Immature natural killer cell (primary cell): Measurements from ENCODE around the gene CARMIL1. TPM values are rescaled to one million over a fixed set of nuclear protein-coding genes. Genes with fewer than 3 reads are reported as not detected.
A peak's percentile ranks its signal among the peaks of the same experiment; 100 is the strongest.
"Not testable (repeated sequence)": the region's sequence is repeated elsewhere in the genome, so short reads cannot be mapped to it uniquely, and the experiment has no call there.

Experiments
- DNase-seq, 3 donors: peaks; one replicate each; pipeline ENCODE4 v3.0.0; 2022; ENCODE audit warnings: mixed read lengths in 1 of 3
- H3K27ac Mint-ChIP-seq, 6 donors: one replicate each; pipeline ENCODE4 v1.8.0; 2020; ENCODE audit warnings: mixed read lengths in 6 of 6, mild to moderate bottlenecking in 5 of 6, inconsistent platforms in 4 of 6, moderate library complexity in 3 of 6
- H3K27me3 Mint-ChIP-seq, 3 donors: one replicate each; pipeline ENCODE4 v1.8.0; 2020 to 2021; ENCODE audit warnings: low read depth in 3 of 3, mild to moderate bottlenecking in 3 of 3, mixed read lengths in 3 of 3, moderate library complexity in 3 of 3, inconsistent platforms in 1 of 3
- H3K36me3 Mint-ChIP-seq, 3 donors: one replicate each; pipeline ENCODE4 v1.8.0; 2020; ENCODE audit warnings: mixed read lengths in 3 of 3, inconsistent platforms in 2 of 3, mild to moderate bottlenecking in 2 of 3
- H3K4me1 Mint-ChIP-seq, 2 donors: one replicate each; pipeline ENCODE4 v1.8.0; 2020; ENCODE audit warnings: inconsistent platforms in 2 of 2, mild to moderate bottlenecking in 2 of 2, mixed read lengths in 2 of 2, moderate library complexity in 1 of 2
- H3K4me3 Mint-ChIP-seq, 5 donors: one replicate each; pipeline ENCODE4 v1.8.0; 2020; ENCODE audit warnings: mild to moderate bottlenecking in 5 of 5, mixed read lengths in 5 of 5, inconsistent platforms in 3 of 5, moderate library complexity in 3 of 5
- H3K9me3 Mint-ChIP-seq, 6 donors: one replicate each; pipeline ENCODE4 v1.8.0; 2020; ENCODE audit warnings: mild to moderate bottlenecking in 6 of 6, mixed read lengths in 6 of 6, inconsistent platforms in 4 of 6, moderate library complexity in 3 of 6
- polyA plus RNA-seq, 3 donors: library from polyadenylated mRNA; unstranded; fragments of 300-500 nt; fragmentation: Illumina TruSeq; gene quantifications; one replicate each; pipeline ENCODE4 v1.2.3, GENCODE V29; 2021

CARMIL1 gene
- polyA plus RNA-seq, 3 donors from 2014 or later = 0.12 TPM; not detected in 2

- no peaks in the 10 kb centered on the region for H3K9me3 Mint-ChIP-seq
Measured at GRCh38 chr6:25434921-25435320, 155.7 kb downstream of the CARMIL1 start.

GRCh38 chr6:25435416-25435985 is 156.3 kb downstream of the CARMIL1 start:
- no peaks in the 10 kb centered on the region for H3K4me1 Mint-ChIP-seq
- H3K36me3 Mint-ChIP-seq = no peaks in the 10 kb centered on the region
- peaks cover 0 to 3% (median 0%) of the 10 kb centered on the region in 3 donors for H3K27me3 Mint-ChIP-seq
- DNase-seq = no peak
- H3K9me3 Mint-ChIP-seq = no peaks in the 10 kb centered on the region
- no peak overlapping the region for H3K4me3 Mint-ChIP-seq
- H3K27ac Mint-ChIP-seq = no peak overlapping the region

More at GRCh38 chr6:25434921-25435320, 155.7 kb downstream of the CARMIL1 start:
- DNase-seq = no peak
- peaks cover 0 to 3% (median 0%) of the 10 kb centered on the region in 3 donors for H3K27me3 Mint-ChIP-seq
- no peaks in the 10 kb centered on the region for H3K36me3 Mint-ChIP-seq
- H3K4me1 Mint-ChIP-seq = no peaks in the 10 kb centered on the region
- H3K4me3 Mint-ChIP-seq = no peak overlapping the region
- H3K27ac Mint-ChIP-seq = no peak overlapping the region

GRCh38 chr6:25436760-25437159 is 157.6 kb downstream of the CARMIL1 start:
- Mint-ChIP-seq H3K36me3 (no peaks in the 10 kb centered on the region), H3K27me3 (peaks cover 0 to 3% (median 0%) of the 10 kb centered on the region in 3 donors), H3K9me3 (no peaks in the 10 kb centered on the region), H3K27ac (no peak overlapping the region), H3K4me1 (no peaks in the 10 kb centered on the region), H3K4me3 (no peak overlapping the region)
- no peak for DNase-seq

GRCh38 chr6:25439368-25439767 is 160.2 kb downstream of the CARMIL1 start:
- Mint-ChIP-seq H3K36me3 (no peaks in the 10 kb centered on the region), H3K4me3 (no peak overlapping the region), H3K4me1 (peaks cover 0 to 5% of the 10 kb centered on the region in 2 donors), H3K27ac (no peak overlapping the region), H3K27me3 (peaks cover 0 to 3% (median 0%) of the 10 kb centered on the region in 3 donors), H3K9me3 (no peaks in the 10 kb centered on the region)
- no peak for DNase-seq

- no peak for DNase-seq
- Mint-ChIP-seq H3K27ac (no peak overlapping the region), H3K4me1 (peaks cover 0 to 5% of the 10 kb centered on the region in 2 donors), H3K27me3 (no peaks in the 10 kb centered on the region), H3K4me3 (no peak overlapping the region), H3K9me3 (peaks cover 0 to 5% (median 0%) of the 10 kb centered on the region in 6 donors), H3K36me3 (peaks cover 0 to 3% (median 0%) of the 10 kb centered on the region in 3 donors)
Measured at GRCh38 chr6:25441663-25442270, 162.6 kb downstream of the CARMIL1 start.

- no peak overlapping the region for H3K4me3 Mint-ChIP-seq
- peaks cover 0 to 3% (median 0%) of the 10 kb centered on the region in 3 donors for H3K36me3 Mint-ChIP-seq
- H3K9me3 Mint-ChIP-seq = peaks cover 0 to 5% (median 0%) of the 10 kb centered on the region in 6 donors
- H3K27me3 Mint-ChIP-seq = peaks cover 0 to 2% (median 2%) of the 10 kb centered on the region in 3 donors
- DNase-seq = no peak
- H3K27ac Mint-ChIP-seq = no peak overlapping the region
- peaks cover 5% of the 10 kb centered on the region in 2 donors for H3K4me1 Mint-ChIP-seq
Measured at GRCh38 chr6:25442898-25443297, 163.7 kb downstream of the CARMIL1 start.

GRCh38 chr6:25444521-25444920 is 165.3 kb downstream of the CARMIL1 start:
- H3K4me1 Mint-ChIP-seq, H3K36me3 Mint-ChIP-seq, DNase-seq, H3K27ac Mint-ChIP-seq, H3K9me3 Mint-ChIP-seq, H3K27me3 Mint-ChIP-seq, H3K4me3 Mint-ChIP-seq: not testable (repeated sequence)

GRCh38 chr6:25446830-25447569 is 167.8 kb downstream of the CARMIL1 start:
- no peak overlapping the region for H3K27ac Mint-ChIP-seq
- peaks cover 0 to 3% (median 0%) of the 10 kb centered on the region in 3 donors for H3K36me3 Mint-ChIP-seq
- H3K9me3 Mint-ChIP-seq = peaks cover 0 to 5% (median 0%) of the 10 kb centered on the region in 6 donors
- peaks cover 5 to 6% of the 10 kb centered on the region in 2 donors for H3K4me1 Mint-ChIP-seq
- H3K27me3 Mint-ChIP-seq = peaks cover 0 to 3% (median 2%) of the 10 kb centered on the region in 3 donors
- no peak for DNase-seq
- H3K4me3 Mint-ChIP-seq = no peak overlapping the region

- peak in 1 of 3 donors; percentile 1 for DNase-seq
- Mint-ChIP-seq H3K27me3 (peaks cover 0 to 3% (median 2%) of the 10 kb centered on the region in 3 donors), H3K9me3 (peaks cover 0 to 5% (median 0%) of the 10 kb centered on the region in 6 donors), H3K27ac (peak overlapping the region in 1 of 6 donors; percentile 2), H3K4me3 (no peak overlapping the region), H3K36me3 (peaks cover 0 to 3% (median 0%) of the 10 kb centered on the region in 3 donors), H3K4me1 (peaks cover 5 to 6% of the 10 kb centered on the region in 2 donors)
Measured at GRCh38 chr6:25447570-25447929, 168.4 kb downstream of the CARMIL1 start.

- peaks cover 0 to 3% (median 2%) of the 10 kb centered on the region in 3 donors for H3K27me3 Mint-ChIP-seq
Measured at GRCh38 chr6:25448965-25449538, 169.9 kb downstream of the CARMIL1 start.

GRCh38 chr6:25449774-25450173 is 170.6 kb downstream of the CARMIL1 start:
- no peak for DNase-seq
- no peak overlapping the region for H3K27ac Mint-ChIP-seq
- H3K4me1 Mint-ChIP-seq = peaks cover 0 to 6% of the 10 kb centered on the region in 2 donors
- no peak overlapping the region for H3K4me3 Mint-ChIP-seq
- peaks cover 0 to 5% (median 0%) of the 10 kb centered on the region in 6 donors for H3K9me3 Mint-ChIP-seq
- peaks cover 0 to 3% (median 0%) of the 10 kb centered on the region in 3 donors for H3K36me3 Mint-ChIP-seq
- H3K27me3 Mint-ChIP-seq = peaks cover 0 to 3% (median 2%) of the 10 kb centered on the region in 3 donors

More at GRCh38 chr6:25448965-25449538, 169.9 kb downstream of the CARMIL1 start:
- Mint-ChIP-seq H3K4me3 (no peak overlapping the region), H3K9me3 (peaks cover 0 to 5% (median 0%) of the 10 kb centered on the region in 6 donors), H3K36me3 (peaks cover 0 to 3% (median 0%) of the 10 kb centered on the region in 3 donors), H3K4me1 (peaks cover 0 to 6% of the 10 kb centered on the region in 2 donors), H3K27ac (no peak overlapping the region)
- no peak for DNase-seq

GRCh38 chr6:25450469-25451198 is 171.5 kb downstream of the CARMIL1 start:
- no peak overlapping the region for H3K27ac Mint-ChIP-seq
- peaks cover 0 to 6% of the 10 kb centered on the region in 2 donors for H3K4me1 Mint-ChIP-seq
- H3K27me3 Mint-ChIP-seq = peaks cover 0 to 3% (median 2%) of the 10 kb centered on the region in 3 donors
- H3K36me3 Mint-ChIP-seq = peaks cover 0 to 3% (median 0%) of the 10 kb centered on the region in 3 donors
- peaks cover 0 to 5% (median 0%) of the 10 kb centered on the region in 6 donors for H3K9me3 Mint-ChIP-seq
- DNase-seq = no peak
- H3K4me3 Mint-ChIP-seq = no peak overlapping the region

- Mint-ChIP-seq H3K27ac (no peak overlapping the region), H3K27me3 (peaks cover 0 to 3% (median 2%) of the 10 kb centered on the region in 3 donors), H3K4me3 (peak overlapping the region in 1 of 5 donors; percentile 10), H3K4me1 (peaks cover 0 to 6% of the 10 kb centered on the region in 2 donors), H3K36me3 (no peaks in the 10 kb centered on the region), H3K9me3 (no peaks in the 10 kb centered on the region)
- DNase-seq = no peak
Measured at GRCh38 chr6:25452031-25452430, 172.9 kb downstream of the CARMIL1 start.
